ENCODE measurements around the gene FOXD1. TPM values are rescaled to one million over a fixed set of nuclear protein-coding genes. Genes with fewer than 3 reads are reported as not detected.

Gene FOXD1
- polyA plus RNA-seq, 1 of the 3 experiments (the other 2 are of a cell fraction), result 73.9 TPM

DNA sequence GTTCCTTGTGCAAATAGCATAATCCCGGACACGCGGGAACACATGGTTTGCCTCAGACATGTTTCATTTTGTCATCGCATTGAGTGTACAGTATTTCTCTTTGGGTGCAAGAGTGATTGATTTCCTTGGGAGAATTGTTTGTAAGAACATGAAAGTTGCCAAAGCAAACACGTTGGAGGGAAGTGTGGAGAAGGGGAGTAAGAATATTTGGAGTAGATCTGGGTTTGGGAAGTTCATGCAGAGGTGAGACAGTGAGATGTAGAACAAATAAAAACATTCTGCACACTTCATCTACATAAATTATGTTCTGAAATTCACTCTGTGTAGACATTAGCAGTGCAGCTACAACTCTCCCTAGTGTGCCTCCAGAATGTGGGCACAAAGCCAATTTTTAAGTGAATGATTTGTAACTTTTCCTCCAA is 24.0 kb downstream of the FOXD1 start:
- POLR2A ChIA-PET, result no interaction called here
- CTCF ChIA-PET, result interaction anchor here (1.5 to 2.9 kb wide), 2 partner anchors 27 to 114 kb away, joined by 4 to 14 read pairs; no protein-coding TSS in a partner anchor
- WGBS (ENCODE audit: low lambda C conversion rate), result 47% methylated on average over 5 of the region's 5 CpGs
- Histone ChIP-seq H3K9ac (no peak overlapping the region), H3K27me3 (ENCODE audit: insufficient read depth) (no peaks in the 10 kb centered on the region), H3K36me3 (replicated peaks in 1 of 2; ENCODE audit: control insufficient read depth in 1 of 2, insufficient read depth in 2 of 2, low read length in 1 of 2) (peaks cover 0 to 2% of the 10 kb centered on the region in 2 experiments), H3F3A (replicated peaks; ENCODE audit: insufficient read depth) (peaks cover 13% of the 10 kb centered on the region), H3K4me3 (ENCODE audit: low read depth in 2 of 2, low read length in 1 of 2) (no peak overlapping the region), H3K27ac (ENCODE audit: low read depth in 2 of 2, low read length in 1 of 2) (no peak overlapping the region), H3K4me1 (ENCODE audit: control insufficient read depth in 1 of 2, insufficient read depth in 2 of 2, low read depth in 1 of 2, low read length in 1 of 2) (peaks cover 0 to 6% of the 10 kb centered on the region in 2 experiments; a peak in 2 of 4 replicates), H3K9me3 (no peaks in the 10 kb centered on the region), H3K4me2 (no peak overlapping the region), H3K79me2 (ENCODE audit: insufficient read depth) (no peaks in the 10 kb centered on the region), H2AFZ (ENCODE audit: low read depth) (no peak overlapping the region), H3K9me2 (no peaks in the 10 kb centered on the region), H4K20me1 (ENCODE audit: insufficient read depth) (no peaks in the 10 kb centered on the region)
- no peak for DNase-seq
- TF ChIP-seq TEAD4 (IDR thresholded peaks at IDR 0.05; ENCODE audit: borderline replicate concordance, insufficient read depth) (no peak), YY1 (IDR thresholded peaks at IDR 0.05; ENCODE audit: low read depth) (no peak), CHD2 (IDR thresholded peaks at IDR 0.05; ENCODE audit: low read length, partially characterized antibody) (no peak), NFIC (IDR thresholded peaks at IDR 0.05; ENCODE audit: borderline replicate concordance) (no peak; the same call in 1 of the 2 replicates), RCOR1 (IDR thresholded peaks at IDR 0.05; ENCODE audit: low read length) (no peak), JUND (IDR thresholded peaks at IDR 0.05) (no peak), RFX5 (IDR thresholded peaks at IDR 0.05; ENCODE audit: low read length) (no peak), EZH2phosphoT487 (IDR thresholded peaks at IDR 0.05; ENCODE audit: borderline replicate concordance, low read depth) (no peak), SIN3A (IDR thresholded peaks at IDR 0.05; ENCODE audit: borderline replicate concordance, low read depth, low read length) (no peak)

DNA sequence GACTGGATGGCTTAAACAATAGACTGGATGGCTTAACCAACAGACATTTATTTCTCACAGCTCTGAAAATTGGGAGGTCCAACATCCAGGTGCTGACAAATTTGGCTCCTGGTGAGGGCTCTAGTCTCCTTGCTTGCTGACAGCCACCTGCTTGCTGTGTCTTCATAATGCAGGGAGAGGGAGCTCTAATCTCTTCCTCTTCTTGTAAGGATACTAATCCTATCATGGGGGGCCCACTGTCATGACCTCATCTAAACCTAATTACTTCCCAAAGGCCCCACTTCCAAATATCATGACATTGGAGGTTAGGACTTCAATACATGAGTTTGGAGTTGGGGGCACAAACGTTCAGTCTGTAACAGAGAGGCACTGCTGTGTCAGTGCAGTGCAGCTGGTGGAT is 26.4 kb downstream of the FOXD1 start:
- ChIA-PET POLR2A (no interaction called here), CTCF (interaction anchor here (0.6 to 1.9 kb wide), 5 partner anchors 14 to 109 kb away, joined by 3 to 8 read pairs (median 3); no protein-coding TSS in a partner anchor)
- H3K9me3 ChIP-seq, result no peaks in the 10 kb centered on the region
- no peaks in the 10 kb centered on the region for H3K27me3 ChIP-seq (ENCODE audit: insufficient read depth)
- no peaks in the 10 kb centered on the region for H3K9me2 ChIP-seq
- no peak overlapping the region for H2AFZ ChIP-seq (ENCODE audit: low read depth)
- H3K36me3 ChIP-seq (replicated peaks in 1 of 2; ENCODE audit: control insufficient read depth in 1 of 2, insufficient read depth in 2 of 2, low read length in 1 of 2), result peaks cover 0 to 2% of the 10 kb centered on the region in 2 experiments
- TF ChIP-seq FOXJ3 (CRISPR knock-in tag; IDR thresholded peaks at IDR 0.05), result no peak
- no peak for TF ChIP-seq FOSL2 (IDR thresholded peaks at IDR 0.05; ENCODE audit: borderline replicate concordance, low read depth)
- no peak for TF ChIP-seq GABPA (IDR thresholded peaks at IDR 0.05; ENCODE audit: low read depth)
- no peak for TF ChIP-seq RAD21 (IDR thresholded peaks at IDR 0.05; ENCODE audit: low read length)
- no peak for TF ChIP-seq TEAD4 (IDR thresholded peaks at IDR 0.05; ENCODE audit: borderline replicate concordance, insufficient read depth)
- no peak for TF ChIP-seq TAF1 (IDR thresholded peaks at IDR 0.05; ENCODE audit: borderline replicate concordance, low read depth, low read length)
- TF ChIP-seq, protein P1, sequence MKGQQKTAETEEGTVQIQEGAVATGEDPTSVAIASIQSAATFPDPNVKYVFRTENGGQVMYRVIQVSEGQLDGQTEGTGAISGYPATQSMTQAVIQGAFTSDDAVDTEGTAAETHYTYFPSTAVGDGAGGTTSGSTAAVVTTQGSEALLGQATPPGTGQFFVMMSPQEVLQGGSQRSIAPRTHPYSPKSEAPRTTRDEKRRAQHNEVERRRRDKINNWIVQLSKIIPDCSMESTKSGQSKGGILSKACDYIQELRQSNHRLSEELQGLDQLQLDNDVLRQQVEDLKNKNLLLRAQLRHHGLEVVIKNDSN (IDR thresholded peaks at IDR 0.05; ENCODE audit: borderline replicate concordance, low read depth), result no peak
- no peak for TF ChIP-seq POLR2AphosphoS5 (IDR thresholded peaks at IDR 0.05; ENCODE audit: low read depth, low read length)
- TF ChIP-seq NFIC (IDR thresholded peaks at IDR 0.05; ENCODE audit: borderline replicate concordance), result no peak
- TF ChIP-seq, protein P2, sequence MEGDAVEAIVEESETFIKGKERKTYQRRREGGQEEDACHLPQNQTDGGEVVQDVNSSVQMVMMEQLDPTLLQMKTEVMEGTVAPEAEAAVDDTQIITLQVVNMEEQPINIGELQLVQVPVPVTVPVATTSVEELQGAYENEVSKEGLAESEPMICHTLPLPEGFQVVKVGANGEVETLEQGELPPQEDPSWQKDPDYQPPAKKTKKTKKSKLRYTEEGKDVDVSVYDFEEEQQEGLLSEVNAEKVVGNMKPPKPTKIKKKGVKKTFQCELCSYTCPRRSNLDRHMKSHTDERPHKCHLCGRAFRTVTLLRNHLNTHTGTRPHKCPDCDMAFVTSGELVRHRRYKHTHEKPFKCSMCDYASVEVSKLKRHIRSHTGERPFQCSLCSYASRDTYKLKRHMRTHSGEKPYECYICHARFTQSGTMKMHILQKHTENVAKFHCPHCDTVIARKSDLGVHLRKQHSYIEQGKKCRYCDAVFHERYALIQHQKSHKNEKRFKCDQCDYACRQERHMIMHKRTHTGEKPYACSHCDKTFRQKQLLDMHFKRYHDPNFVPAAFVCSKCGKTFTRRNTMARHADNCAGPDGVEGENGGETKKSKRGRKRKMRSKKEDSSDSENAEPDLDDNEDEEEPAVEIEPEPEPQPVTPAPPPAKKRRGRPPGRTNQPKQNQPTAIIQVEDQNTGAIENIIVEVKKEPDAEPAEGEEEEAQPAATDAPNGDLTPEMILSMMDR (IDR thresholded peaks at IDR 0.05), result no peak
- no peak for TF ChIP-seq MEF2A (IDR thresholded peaks at IDR 0.05; ENCODE audit: borderline replicate concordance, low read depth)
- no peak overlapping the region for H3K4me3 ChIP-seq (ENCODE audit: low read depth in 2 of 2, low read length in 1 of 2)
- no peaks in the 10 kb centered on the region; the same call in 1 of the 2 replicates for H3K79me2 ChIP-seq (ENCODE audit: insufficient read depth)
- peaks cover 11 to 17% of the 10 kb centered on the region in 2 experiments for H3K4me1 ChIP-seq (ENCODE audit: control insufficient read depth in 1 of 2, insufficient read depth in 2 of 2, low read depth in 1 of 2, low read length in 1 of 2)
- no peak for DNase-seq
- H3K9ac ChIP-seq, result no peak overlapping the region
- H3K4me2 ChIP-seq, result no peak overlapping the region
- 17% methylated on average over 1 of the region's 1 CpG for WGBS (ENCODE audit: low lambda C conversion rate)
- peaks cover 27% of the 10 kb centered on the region for H3F3A ChIP-seq (replicated peaks; ENCODE audit: insufficient read depth)
- no peaks in the 10 kb centered on the region for H4K20me1 ChIP-seq (ENCODE audit: insufficient read depth)
- no peak overlapping the region for H3K27ac ChIP-seq (ENCODE audit: low read depth in 2 of 2, low read length in 1 of 2)

Measured in SK-N-SH (cell line).